ENCODE results near the gene BOLA2B.
"Not testable (repeated sequence)": the region's sequence is repeated elsewhere in the genome, so short reads cannot be mapped to it uniquely, and the experiment has no call there.

The BOLA2B gene

DNA sequence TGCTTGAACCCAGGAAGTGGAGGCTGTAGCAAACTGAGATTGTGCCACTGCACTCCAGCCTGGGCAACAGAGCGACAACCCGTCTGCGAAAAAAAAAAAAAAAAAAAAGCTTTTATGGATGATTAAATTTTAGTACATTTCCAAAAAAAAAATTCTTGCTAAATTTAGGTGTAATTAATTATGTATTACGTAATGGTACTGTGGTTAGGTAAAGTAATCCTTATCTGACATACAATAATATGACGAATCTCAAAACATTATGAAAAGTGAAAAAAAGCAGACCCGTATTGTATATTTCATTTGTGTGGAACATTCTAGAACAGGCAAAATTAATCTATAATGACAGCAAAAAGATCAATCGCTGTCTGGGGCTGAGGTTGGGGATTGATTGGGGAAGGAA lies 20.4 kb downstream of the BOLA2B start:
- Histone ChIP-seq H3K9me3 (ENCODE audit: control insufficient read depth, insufficient read depth, low read depth, low read length) (no peaks in the 10 kb centered on the region), H3K36me3 (ENCODE audit: control insufficient read depth in 2 of 2, insufficient read depth in 1 of 2, low read length in 2 of 2) (no peaks in the 10 kb centered on the region), H3K27ac (ENCODE audit: extremely low read depth, low read depth, low read length) (no peak overlapping the region), H3K4me1 (ENCODE audit: control insufficient read depth, insufficient read depth, low read length) (no peaks in the 10 kb centered on the region), H3K4me3 (ENCODE audit: low read depth, low read length) (no peak overlapping the region)
- ChIA-PET POLR2A (interaction anchor here (0.6 kb wide), 1 partner anchor 525 kb away, joined by 6 read pairs; no protein-coding TSS in a partner anchor), CTCF (no interaction called here)
- TF ChIP-seq, protein P1, sequence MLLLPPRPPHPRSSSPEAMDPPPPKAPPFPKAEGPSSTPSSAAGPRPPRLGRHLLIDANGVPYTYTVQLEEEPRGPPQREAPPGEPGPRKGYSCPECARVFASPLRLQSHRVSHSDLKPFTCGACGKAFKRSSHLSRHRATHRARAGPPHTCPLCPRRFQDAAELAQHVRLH (tag by site-specific recombination; IDR thresholded peaks at IDR 0.05) = no peak
- TF ChIP-seq, protein P2, sequence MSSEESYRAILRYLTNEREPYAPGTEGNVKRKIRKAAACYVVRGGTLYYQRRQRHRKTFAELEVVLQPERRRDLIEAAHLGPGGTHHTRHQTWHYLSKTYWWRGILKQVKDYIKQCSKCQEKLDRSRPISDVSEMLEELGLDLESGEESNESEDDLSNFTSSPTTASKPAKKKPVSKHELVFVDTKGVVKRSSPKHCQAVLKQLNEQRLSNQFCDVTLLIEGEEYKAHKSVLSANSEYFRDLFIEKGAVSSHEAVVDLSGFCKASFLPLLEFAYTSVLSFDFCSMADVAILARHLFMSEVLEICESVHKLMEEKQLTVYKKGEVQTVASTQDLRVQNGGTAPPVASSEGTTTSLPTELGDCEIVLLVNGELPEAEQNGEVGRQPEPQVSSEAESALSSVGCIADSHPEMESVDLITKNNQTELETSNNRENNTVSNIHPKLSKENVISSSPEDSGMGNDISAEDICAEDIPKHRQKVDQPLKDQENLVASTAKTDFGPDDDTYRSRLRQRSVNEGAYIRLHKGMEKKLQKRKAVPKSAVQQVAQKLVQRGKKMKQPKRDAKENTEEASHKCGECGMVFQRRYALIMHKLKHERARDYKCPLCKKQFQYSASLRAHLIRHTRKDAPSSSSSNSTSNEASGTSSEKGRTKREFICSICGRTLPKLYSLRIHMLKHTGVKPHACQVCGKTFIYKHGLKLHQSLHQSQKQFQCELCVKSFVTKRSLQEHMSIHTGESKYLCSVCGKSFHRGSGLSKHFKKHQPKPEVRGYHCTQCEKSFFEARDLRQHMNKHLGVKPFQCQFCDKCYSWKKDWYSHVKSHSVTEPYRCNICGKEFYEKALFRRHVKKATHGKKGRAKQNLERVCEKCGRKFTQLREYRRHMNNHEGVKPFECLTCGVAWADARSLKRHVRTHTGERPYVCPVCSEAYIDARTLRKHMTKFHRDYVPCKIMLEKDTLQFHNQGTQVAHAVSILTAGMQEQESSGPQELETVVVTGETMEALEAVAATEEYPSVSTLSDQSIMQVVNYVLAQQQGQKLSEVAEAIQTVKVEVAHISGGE (tag by site-specific recombination; conservative IDR thresholded peaks at IDR 0.05; ENCODE audit: low read depth) = no peak
- TF ChIP-seq, protein P3, sequence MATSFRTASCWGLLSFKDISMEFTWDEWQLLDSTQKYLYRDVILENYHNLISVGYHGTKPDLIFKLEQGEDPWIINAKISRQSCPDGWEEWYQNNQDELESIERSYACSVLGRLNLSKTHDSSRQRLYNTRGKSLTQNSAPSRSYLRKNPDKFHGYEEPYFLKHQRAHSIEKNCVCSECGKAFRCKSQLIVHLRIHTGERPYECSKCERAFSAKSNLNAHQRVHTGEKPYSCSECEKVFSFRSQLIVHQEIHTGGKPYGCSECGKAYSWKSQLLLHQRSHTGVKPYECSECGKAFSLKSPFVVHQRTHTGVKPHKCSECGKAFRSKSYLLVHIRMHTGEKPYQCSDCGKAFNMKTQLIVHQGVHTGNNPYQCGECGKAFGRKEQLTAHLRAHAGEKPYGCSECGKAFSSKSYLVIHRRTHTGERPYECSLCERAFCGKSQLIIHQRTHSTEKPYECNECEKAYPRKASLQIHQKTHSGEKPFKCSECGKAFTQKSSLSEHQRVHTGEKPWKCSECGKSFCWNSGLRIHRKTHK (tag by site-specific recombination; IDR thresholded peaks at IDR 0.05) = no peak
- TF ChIP-seq, protein P4, sequence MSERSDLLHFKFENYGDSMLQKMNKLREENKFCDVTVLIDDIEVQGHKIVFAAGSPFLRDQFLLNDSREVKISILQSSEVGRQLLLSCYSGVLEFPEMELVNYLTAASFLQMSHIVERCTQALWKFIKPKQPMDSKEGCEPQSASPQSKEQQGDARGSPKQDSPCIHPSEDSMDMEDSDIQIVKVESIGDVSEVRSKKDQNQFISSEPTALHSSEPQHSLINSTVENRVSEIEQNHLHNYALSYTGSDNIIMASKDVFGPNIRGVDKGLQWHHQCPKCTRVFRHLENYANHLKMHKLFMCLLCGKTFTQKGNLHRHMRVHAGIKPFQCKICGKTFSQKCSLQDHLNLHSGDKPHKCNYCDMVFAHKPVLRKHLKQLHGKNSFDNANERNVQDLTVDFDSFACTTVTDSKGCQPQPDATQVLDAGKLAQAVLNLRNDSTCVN (tag by site-specific recombination; optimal IDR thresholded peaks at IDR 0.05) = no peak
- TF ChIP-seq SALL2 (tag by site-specific recombination; IDR thresholded peaks at IDR 0.05; ENCODE audit: borderline replicate concordance) (no peak), ZNF530 (tag by site-specific recombination; IDR thresholded peaks at IDR 0.05; ENCODE audit: low read depth) (no peak), ZNF48 (tag by site-specific recombination; IDR thresholded peaks at IDR 0.05) (no peak), ZBTB1 (tag by site-specific recombination; IDR thresholded peaks at IDR 0.05) (no peak), YY1 (tag by site-specific recombination; IDR thresholded peaks at IDR 0.05) (no peak), ZNF549 (tag by site-specific recombination; IDR thresholded peaks at IDR 0.05) (no peak), ZNF112 (tag by site-specific recombination; IDR thresholded peaks at IDR 0.05) (no peak), ZNF624 (tag by site-specific recombination; IDR thresholded peaks at IDR 0.05) (no peak)

DNA sequence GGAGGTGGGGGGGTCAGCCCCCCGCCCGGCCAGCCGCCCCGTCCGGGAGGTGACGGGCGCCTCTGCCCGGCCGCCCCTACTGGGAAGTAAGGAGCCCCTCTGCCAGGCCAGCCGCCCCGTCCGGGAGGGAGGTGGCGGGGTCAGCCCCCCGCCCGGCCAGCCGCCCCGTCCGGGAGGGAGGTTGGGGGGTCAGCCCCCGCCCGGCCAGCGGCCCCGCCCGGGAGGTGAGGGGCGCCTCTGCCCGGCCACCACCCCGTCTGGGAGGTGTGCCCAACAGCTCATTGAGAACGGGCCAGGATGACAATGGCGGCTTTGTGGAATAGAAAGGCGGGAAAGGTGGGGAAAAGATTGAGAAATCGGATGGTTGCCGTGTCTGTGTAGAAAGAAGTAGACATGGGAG lies 23.3 kb downstream of the BOLA2B start:
- H3K4me3 ChIP-seq (ENCODE audit: low read depth, low read length); H3K9me3 ChIP-seq (ENCODE audit: control insufficient read depth, insufficient read depth, low read depth, low read length); H3K4me1 ChIP-seq (ENCODE audit: control insufficient read depth, insufficient read depth, low read length); H3K27ac ChIP-seq (ENCODE audit: extremely low read depth, low read depth, low read length); POLR2A ChIA-PET; CTCF ChIA-PET; H3K36me3 ChIP-seq (ENCODE audit: control insufficient read depth in 2 of 2, insufficient read depth in 1 of 2, low read length in 2 of 2): not testable (repeated sequence)

DNA sequence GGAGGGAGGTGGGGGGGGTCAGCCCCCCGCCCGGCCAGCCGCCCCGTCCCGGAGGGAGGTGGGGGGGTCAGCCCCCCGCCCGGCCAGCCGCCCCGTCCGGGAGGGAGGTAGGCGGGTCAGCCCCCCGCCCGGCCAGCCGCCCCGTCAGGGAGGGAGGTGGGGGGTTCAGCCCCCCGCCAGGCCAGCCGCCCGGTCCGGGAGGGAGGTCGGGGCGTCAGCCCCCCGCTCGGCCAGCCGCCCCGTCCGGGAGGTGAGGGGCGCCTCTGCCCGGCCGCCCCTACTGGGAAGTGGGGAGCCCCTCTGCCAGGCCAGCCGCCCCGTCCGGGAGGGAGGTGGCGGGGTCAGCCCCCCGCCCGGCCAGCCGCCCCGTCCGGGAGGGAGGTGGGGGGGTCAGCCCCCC lies 24.1 kb downstream of the BOLA2B start:
- H3K4me1 ChIP-seq (ENCODE audit: control insufficient read depth, insufficient read depth, low read length); H3K4me3 ChIP-seq (ENCODE audit: low read depth, low read length); H3K9me3 ChIP-seq (ENCODE audit: control insufficient read depth, insufficient read depth, low read depth, low read length); POLR2A ChIA-PET; H3K36me3 ChIP-seq (ENCODE audit: control insufficient read depth in 2 of 2, insufficient read depth in 1 of 2, low read length in 2 of 2); CTCF ChIA-PET; H3K27ac ChIP-seq (ENCODE audit: extremely low read depth, low read depth, low read length): not testable (repeated sequence)

DNA sequence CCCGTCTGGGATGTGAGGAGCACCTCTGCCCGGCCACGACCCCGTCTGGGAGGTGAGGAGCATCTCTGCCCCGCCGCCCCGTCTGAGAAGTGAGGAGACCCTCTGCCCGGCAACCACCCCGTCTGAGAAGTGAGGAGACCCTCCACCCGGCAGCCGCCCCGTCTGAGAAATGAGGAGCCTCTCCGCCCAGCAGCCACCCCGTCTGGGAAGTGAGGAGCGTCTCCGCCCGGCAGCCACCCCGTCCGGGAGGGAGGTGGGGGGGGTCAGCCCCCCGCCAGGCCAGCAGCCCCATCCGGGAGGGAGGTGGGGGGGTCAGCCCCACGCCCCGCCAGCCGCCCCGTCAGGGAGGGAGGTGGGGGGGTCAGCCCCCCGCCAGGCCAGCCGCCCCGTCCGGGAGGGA lies 24.7 kb downstream of the BOLA2B start:
- CTCF ChIA-PET; H3K9me3 ChIP-seq (ENCODE audit: control insufficient read depth, insufficient read depth, low read depth, low read length); H3K27ac ChIP-seq (ENCODE audit: extremely low read depth, low read depth, low read length); H3K36me3 ChIP-seq (ENCODE audit: control insufficient read depth in 2 of 2, insufficient read depth in 1 of 2, low read length in 2 of 2); POLR2A ChIA-PET; H3K4me3 ChIP-seq (ENCODE audit: low read depth, low read length); H3K4me1 ChIP-seq (ENCODE audit: control insufficient read depth, insufficient read depth, low read length): not testable (repeated sequence)
